Measurements from ENCODE around the gene CKAP4.

Gene CKAP4

DNA sequence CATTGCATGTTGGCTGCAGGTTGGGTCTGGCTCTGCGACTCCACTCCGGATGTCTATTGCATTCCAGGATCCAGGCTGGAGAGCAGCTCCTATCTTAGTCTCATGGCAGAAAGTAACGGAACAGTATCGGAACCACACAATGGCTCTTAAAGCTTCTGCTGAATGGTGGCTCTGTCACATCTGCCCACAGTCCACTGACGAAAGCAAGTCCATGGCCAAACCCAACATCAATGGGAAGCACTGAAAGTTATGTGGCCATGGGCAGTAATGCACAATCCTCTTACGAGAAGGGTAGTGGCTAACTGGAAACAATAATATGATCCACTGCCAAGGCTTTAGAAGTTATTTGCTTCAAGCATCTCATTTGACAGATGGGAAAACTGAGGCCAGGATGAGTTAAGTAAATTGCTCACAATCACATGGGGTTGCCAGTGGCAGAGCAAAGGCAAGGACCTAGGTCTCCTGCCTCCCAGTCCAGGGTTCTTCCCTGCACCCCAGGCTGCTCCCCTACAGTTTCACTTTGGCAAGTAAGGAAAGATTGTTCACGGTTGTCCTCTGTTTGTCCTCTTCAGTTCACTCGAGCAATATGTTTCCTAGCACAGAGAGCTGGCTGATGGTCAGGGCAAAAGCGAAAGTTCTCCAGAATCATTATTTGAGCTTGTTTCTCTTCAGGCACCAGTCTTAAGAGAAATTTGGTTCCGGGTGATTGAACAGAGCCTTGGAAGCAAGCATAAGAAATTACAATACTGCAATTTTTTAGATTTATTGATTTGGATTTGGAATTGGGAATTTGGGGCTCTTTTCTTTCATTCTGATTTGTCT is 54.2 kb downstream of the CKAP4 start:
- no peak overlapping the region for H3K4me3 ChIP-seq (ENCODE audit: low read depth, low read length)
- TF ChIP-seq, protein P1, sequence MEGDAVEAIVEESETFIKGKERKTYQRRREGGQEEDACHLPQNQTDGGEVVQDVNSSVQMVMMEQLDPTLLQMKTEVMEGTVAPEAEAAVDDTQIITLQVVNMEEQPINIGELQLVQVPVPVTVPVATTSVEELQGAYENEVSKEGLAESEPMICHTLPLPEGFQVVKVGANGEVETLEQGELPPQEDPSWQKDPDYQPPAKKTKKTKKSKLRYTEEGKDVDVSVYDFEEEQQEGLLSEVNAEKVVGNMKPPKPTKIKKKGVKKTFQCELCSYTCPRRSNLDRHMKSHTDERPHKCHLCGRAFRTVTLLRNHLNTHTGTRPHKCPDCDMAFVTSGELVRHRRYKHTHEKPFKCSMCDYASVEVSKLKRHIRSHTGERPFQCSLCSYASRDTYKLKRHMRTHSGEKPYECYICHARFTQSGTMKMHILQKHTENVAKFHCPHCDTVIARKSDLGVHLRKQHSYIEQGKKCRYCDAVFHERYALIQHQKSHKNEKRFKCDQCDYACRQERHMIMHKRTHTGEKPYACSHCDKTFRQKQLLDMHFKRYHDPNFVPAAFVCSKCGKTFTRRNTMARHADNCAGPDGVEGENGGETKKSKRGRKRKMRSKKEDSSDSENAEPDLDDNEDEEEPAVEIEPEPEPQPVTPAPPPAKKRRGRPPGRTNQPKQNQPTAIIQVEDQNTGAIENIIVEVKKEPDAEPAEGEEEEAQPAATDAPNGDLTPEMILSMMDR (IDR thresholded peaks at IDR 0.05; ENCODE audit: low read depth, low read length) = no peak

DNA sequence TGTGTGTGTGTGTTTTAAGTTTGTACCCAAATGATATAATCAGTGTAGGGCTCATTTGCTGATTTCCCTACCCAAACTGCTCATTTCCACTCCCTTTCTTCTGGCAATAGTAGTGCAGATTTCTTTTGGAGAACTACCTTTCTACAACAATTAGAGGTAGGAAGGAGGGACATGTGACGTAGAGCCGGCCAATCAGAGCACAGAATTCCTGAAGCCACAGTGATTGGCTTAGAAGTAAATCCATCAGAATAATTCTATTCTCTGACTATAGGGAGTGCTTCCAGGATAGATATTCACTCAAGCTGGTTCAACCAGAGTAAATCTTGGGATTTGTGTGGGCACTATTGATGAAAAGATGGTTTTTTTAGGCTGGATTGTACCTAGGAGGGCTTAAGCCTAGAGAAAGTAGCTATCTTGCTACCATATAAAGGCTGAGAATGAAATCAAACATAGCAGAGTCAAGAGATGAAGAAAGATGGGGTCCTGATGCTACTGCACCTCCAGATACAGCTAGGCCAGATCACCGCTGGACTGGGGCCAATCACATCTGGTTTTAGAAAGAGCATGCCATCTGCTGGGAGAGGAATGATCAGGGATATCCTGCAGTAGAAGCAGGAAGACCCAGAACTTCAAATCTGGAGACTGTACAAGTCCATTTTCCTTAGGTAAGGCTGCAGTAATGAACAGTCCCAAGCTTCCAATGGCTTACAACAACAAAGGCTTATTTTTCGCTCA is 55.0 kb downstream of the CKAP4 start:
- H3K4me3 ChIP-seq (ENCODE audit: low read depth, low read length) = no peak overlapping the region
- TF ChIP-seq, protein P1 (IDR thresholded peaks at IDR 0.05; ENCODE audit: low read depth, low read length) = no peak

DNA sequence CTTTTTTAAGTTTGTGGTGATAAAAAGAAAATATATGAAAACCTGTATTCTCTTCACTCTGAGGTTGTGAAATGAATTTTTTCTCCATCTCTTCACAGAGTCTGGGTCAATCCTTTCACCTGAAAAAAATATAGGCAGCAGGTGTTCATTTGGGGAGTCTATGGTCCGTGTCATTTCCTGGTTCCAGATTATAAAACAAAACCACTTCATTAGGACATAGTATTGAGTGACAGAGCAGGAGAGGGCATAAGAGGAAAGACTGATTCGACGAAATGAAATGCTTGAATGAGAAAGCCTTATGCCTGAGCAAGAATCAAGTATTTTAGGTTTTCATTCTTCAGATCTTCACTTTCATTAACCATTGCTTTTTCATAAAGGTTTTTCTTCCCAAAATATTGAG is 57.2 kb downstream of the CKAP4 start:
- TF ChIP-seq, protein P1 (IDR thresholded peaks at IDR 0.05; ENCODE audit: low read depth, low read length) = no peak
- H3K4me3 ChIP-seq (ENCODE audit: low read depth, low read length) = no peak overlapping the region

DNA sequence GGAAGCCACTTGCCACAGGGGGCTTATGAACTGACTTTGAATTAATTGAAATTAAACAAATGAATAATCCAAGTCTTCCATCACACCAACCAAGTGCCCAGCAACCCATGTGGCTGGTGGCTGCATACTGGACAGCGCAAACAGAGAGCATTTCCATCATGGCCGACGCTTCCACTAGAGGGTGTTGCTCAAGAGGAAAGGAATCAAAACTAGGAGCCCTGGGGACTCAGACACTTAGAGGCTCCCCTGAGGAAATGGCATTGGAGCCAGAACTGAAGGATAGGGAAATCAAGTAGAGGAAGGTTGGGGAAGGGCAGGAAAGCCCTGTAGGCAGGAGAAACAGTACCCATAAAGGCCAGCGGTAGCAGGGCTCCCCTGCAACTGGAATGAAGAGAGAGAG is 58.5 kb downstream of the CKAP4 start:
- TF ChIP-seq, protein P1 (IDR thresholded peaks at IDR 0.05; ENCODE audit: low read depth, low read length) = no peak
- no peak overlapping the region for H3K4me3 ChIP-seq (ENCODE audit: low read depth, low read length)

DNA sequence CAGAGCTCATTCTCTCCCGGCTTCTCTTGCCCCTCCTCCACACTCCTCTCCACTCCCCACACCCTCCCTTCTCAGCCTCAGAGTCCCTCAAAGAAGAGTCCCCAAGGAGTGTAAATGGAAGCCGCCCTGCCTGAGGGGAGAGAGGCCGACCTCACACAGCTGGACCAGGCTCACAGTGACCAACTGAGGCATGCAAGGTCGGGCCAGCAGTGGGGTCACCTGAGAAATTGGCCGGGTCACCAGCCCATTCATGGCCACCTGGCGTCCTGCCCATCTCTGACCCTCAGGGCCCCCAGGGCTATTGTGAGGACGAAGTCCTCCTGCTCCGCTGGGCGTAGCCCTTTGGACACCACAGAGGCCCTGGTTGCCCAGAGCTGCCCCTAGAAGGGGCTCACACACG is 59.6 kb downstream of the CKAP4 start:
- TF ChIP-seq, protein P1 (IDR thresholded peaks at IDR 0.05; ENCODE audit: low read depth, low read length) = no peak
- no peak overlapping the region for H3K4me3 ChIP-seq (ENCODE audit: low read depth, low read length)

All from WI38 (cell line).